ENCODE data around the gene LBP.
"Not testable (repeated sequence)": the region's sequence is repeated elsewhere in the genome, so short reads cannot be mapped to it uniquely, and the experiment has no call there.

Gene LBP

GRCh38 chr20:38346247-38346651 is at the start of gene LBP:
LBP (plus strand) TSS chr20:38346482; CDS start chr20:38346517, 35 bp downstream.
- no peak for DNase-seq

- DNase-seq = no peak
These were observed 48.2 kb upstream of the LBP start for GRCh38 chr20:38297916-38298674.

- no peak for DNase-seq
These were observed 47.5 kb upstream of the LBP start for GRCh38 chr20:38298768-38299288.

- no peak for DNase-seq
These were observed 46.3 kb upstream of the LBP start for GRCh38 chr20:38299963-38300362.

- DNase-seq = no peak
These were observed 45.8 kb upstream of the LBP start for GRCh38 chr20:38300438-38300837.

- no peak for DNase-seq
These were observed 45.0 kb upstream of the LBP start for GRCh38 chr20:38301309-38301708.

GRCh38 chr20:38302786-38303185 is 43.5 kb upstream of the LBP start:
- DNase-seq = no peak

- no peak for DNase-seq
These were observed 42.3 kb upstream of the LBP start, which contains the start of gene BPI for GRCh38 chr20:38303908-38304379. BPI (plus strand) TSS chr20:38304156; CDS start chr20:38304224, 68 bp downstream.

- DNase-seq = no peak
These were observed 41.3 kb upstream of the LBP start for GRCh38 chr20:38304845-38305447.

GRCh38 chr20:38305541-38305940 is 40.7 kb upstream of the LBP start:
- DNase-seq = no peak

GRCh38 chr20:38306379-38306778 is 39.9 kb upstream of the LBP start:
- DNase-seq = no peak

GRCh38 chr20:38307371-38308046 is 38.8 kb upstream of the LBP start:
- no peak for DNase-seq

GRCh38 chr20:38308047-38308438 is 38.2 kb upstream of the LBP start:
- no peak for DNase-seq

GRCh38 chr20:38308447-38308846 is 37.8 kb upstream of the LBP start:
- DNase-seq = no peak

- DNase-seq = no peak
These were observed 35.2 kb upstream of the LBP start for GRCh38 chr20:38311091-38311490.

- no peak for DNase-seq
These were observed 34.8 kb upstream of the LBP start for GRCh38 chr20:38311491-38311890.

- no peak for DNase-seq
These were observed 32.6 kb upstream of the LBP start for GRCh38 chr20:38313676-38314075.

- not testable (repeated sequence) for DNase-seq
These were observed 31.9 kb upstream of the LBP start for GRCh38 chr20:38314350-38314749.

GRCh38 chr20:38315290-38315966 is 30.9 kb upstream of the LBP start:
- DNase-seq = no peak

GRCh38 chr20:38316341-38316740 is 29.9 kb upstream of the LBP start:
- no peak for DNase-seq

GRCh38 chr20:38317422-38317821 is 28.9 kb upstream of the LBP start:
- DNase-seq = no peak

GRCh38 chr20:38320221-38320620 is 26.1 kb upstream of the LBP start:
- DNase-seq = no peak

All from NCI-H2081 (cell line).